GM23248 (cell line): Measurements from ENCODE around the gene TPCN1.

Experiments
- EZH2 ChIP-seq: fragments of 200-600 bp; sonication (generic); IDR thresholded peaks from 2 replicates; pipeline ENCODE4 v1.6.1; 2018; ENCODE audit warnings: antibody characterized with exemption, mild to moderate bottlenecking; ENCODE audit not compliant: insufficient read depth, poor library complexity, severe bottlenecking
- EZH2phosphoT487 ChIP-seq: fragments of 200-600 bp; sonication (generic); IDR thresholded peaks from 2 replicates; pipeline ENCODE4 v1.6.1; 2018; ENCODE audit warnings: antibody characterized with exemption, moderate library complexity, mild to moderate bottlenecking, low read depth; ENCODE audit not compliant: insufficient read depth

DNA sequence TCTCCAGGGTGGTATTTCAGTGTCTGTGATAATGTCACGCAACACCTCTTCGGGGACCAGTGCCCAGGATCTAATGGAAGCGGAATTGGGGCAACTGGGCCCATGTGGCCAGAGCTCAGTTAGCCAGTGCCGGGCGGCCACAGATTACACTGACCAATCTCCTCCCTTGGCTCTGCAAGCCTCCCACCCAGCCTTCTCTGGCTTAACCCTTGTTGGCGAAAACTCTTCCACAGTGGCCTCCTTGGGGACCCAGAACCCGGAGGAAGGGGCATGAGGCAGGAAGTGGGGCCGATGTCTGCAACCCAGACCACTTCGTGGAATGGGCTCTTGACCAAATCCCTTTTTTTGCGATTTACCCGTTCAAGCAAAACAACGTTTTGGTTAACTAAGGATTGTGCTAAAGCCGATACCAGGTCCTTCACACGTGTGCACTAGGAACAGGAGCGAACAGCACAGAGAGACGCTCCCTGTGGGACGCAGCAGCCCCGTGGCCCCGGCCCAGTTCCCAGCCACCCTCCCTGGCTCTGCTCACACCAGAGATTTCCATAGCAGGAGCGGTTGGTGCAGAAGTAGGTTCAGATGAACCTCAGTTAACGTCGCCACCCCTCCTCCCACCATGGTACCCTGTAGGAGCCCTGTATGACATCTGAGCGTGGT, 75.4 kb downstream of the TPCN1 start:
- no peak for TF ChIP-seq EZH2phosphoT487
- TF ChIP-seq EZH2 = no peak
